Endothelial cell of umbilical vein (primary cell): ENCODE measurements around the gene VCL. TPM values are rescaled to one million over a fixed set of nuclear protein-coding genes. Genes with fewer than 3 reads are reported as not detected.

Experiments used
- BruUV-seq: library from RNA; stranded (reverse); fragments of 400-500 nt; replicated peaks from 2 replicates; lab custom pipeline; 2021; lab: Mats Ljungman, UMichigan
- CTCF ChIA-PET: fragments of 300-600, 350-600 bp; sonication (Branson Sonifier 250); formaldehyde crosslinking; loops from one replicate; lab custom pipeline; 2021; ENCODE audit warnings: antibody characterized with exemption, inconsistent platforms; lab: Charles Lee
- POLR2A ChIA-PET: fragments of 300-600, 350-600 bp; sonication (Branson Sonifier 250); formaldehyde crosslinking; loops from one replicate; lab custom pipeline; 2021; ENCODE audit warnings: antibody characterized with exemption, inconsistent platforms; lab: Charles Lee
- DNase-seq: peaks from one replicate; pipeline ENCODE4 v3.0.0-alpha.2; 2011; ENCODE audit warnings: low read depth, low spot score
- FAIRE-seq: peaks from 2 replicates; lab custom pipeline; 2011; peaks lifted over from hg19 to GRCh38; lab: Jason Lieb, UNC
- H2AFZ ChIP-seq: 2 replicates; pipeline ENCODE4 v1.6.0; 2012; ENCODE audit warnings: low read depth, low read length, control low read depth, inconsistent platforms
- H3K27ac ChIP-seq: 2 replicates; pipeline ENCODE4 v1.5.1; 2011; ENCODE audit warnings: low read depth, mild to moderate bottlenecking, control low read depth, low read length, moderate library complexity; ENCODE audit not compliant: insufficient read depth
- H3K27me3 ChIP-seq, 2 experiments: 2 replicates each; pipeline versions ENCODE4 v1.6.0 to v1.6.1; 2011; ENCODE audit warnings: low read length in 2 of 2, mixed read lengths in 1 of 2; ENCODE audit not compliant: control insufficient read depth in 2 of 2, insufficient read depth in 2 of 2
- H3K36me3 ChIP-seq, 2 experiments: 2 replicates in 1 of 2; 3 replicates in 1 of 2; pipeline ENCODE4 v1.5.1; 2011; ENCODE audit warnings: low read length in 2 of 2, mild to moderate bottlenecking in 1 of 2, moderate library complexity in 1 of 2; ENCODE audit not compliant: control insufficient read depth in 2 of 2, insufficient read depth in 2 of 2; ENCODE audit errors: extremely low read depth in 1 of 2
- H3K4me1 ChIP-seq: 3 replicates; pipeline ENCODE4 v1.5.1; 2011; ENCODE audit warnings: mild to moderate bottlenecking, low read length; ENCODE audit not compliant: control insufficient read depth, insufficient read depth; ENCODE audit errors: extremely low read depth
- H3K4me2 ChIP-seq: 2 replicates; pipeline ENCODE4 v1.6.1; 2011; ENCODE audit warnings: low read length, control low read depth, mixed read lengths; ENCODE audit not compliant: insufficient read depth
- H3K4me3 ChIP-seq, 3 experiments: fragments of 200-600 bp in 1 of 3; sonication (generic), shearing (Covaris generic) in 1 of 3; replicated peaks in 1 of 3; 2 replicates each; pipeline ENCODE4 v1.5.1; 2011 to 2016; ENCODE audit warnings: control low read depth in 3 of 3, low read length in 3 of 3, mild to moderate bottlenecking in 2 of 3, inconsistent platforms in 1 of 3, low read depth in 1 of 3, moderate library complexity in 1 of 3; ENCODE audit not compliant: insufficient read depth in 1 of 3
- H3K79me2 ChIP-seq: 2 replicates; pipeline ENCODE4 v1.6.0; 2012; ENCODE audit warnings: low read length, inconsistent platforms; ENCODE audit not compliant: control insufficient read depth, insufficient read depth
- H3K9ac ChIP-seq: replicated peaks from 2 replicates; pipeline ENCODE3; 2011; ENCODE audit warnings: low read length, control low read depth; ENCODE audit not compliant: insufficient read depth; ENCODE audit errors: extremely low read depth
- H3K9me1 ChIP-seq: replicated peaks from 3 replicates; pipeline ENCODE4 v1.6.0; 2011; ENCODE audit warnings: mild to moderate bottlenecking, low read length; ENCODE audit not compliant: control insufficient read depth, insufficient read depth; ENCODE audit errors: extremely low read depth
- H3K9me3 ChIP-seq: replicated peaks from 2 replicates; pipeline ENCODE4 v1.5.1; 2012; ENCODE audit warnings: low read length, inconsistent platforms; ENCODE audit not compliant: control insufficient read depth, insufficient read depth
- H4K20me1 ChIP-seq: replicated peaks from 2 replicates; pipeline ENCODE3; 2011; ENCODE audit warnings: mild to moderate bottlenecking, low read length; ENCODE audit not compliant: control insufficient read depth, insufficient read depth; ENCODE audit errors: extremely low read depth
- CTCF ChIP-seq, 2 donors: IDR thresholded peaks; 1 replicate in 1 of 2; 2 replicates in 1 of 2; pipeline ENCODE4 v1.5.1; 2011; ENCODE audit warnings: low read length in 2 of 2, mild to moderate bottlenecking in 2 of 2, moderate library complexity in 2 of 2, control low read depth in 1 of 2, inconsistent platforms in 1 of 2, low read depth in 1 of 2; ENCODE audit not compliant: insufficient read depth in 1 of 2; ENCODE audit errors: extremely low read depth in 1 of 2
- EZH2 ChIP-seq: IDR thresholded peaks from 2 replicates; pipeline ENCODE4 v1.6.1; 2012; ENCODE audit warnings: borderline replicate concordance, low read depth, mild to moderate bottlenecking, moderate library complexity, low read length, inconsistent platforms; ENCODE audit not compliant: severe bottlenecking
- FOS ChIP-seq: IDR thresholded peaks from 2 replicates; pipeline ENCODE4 v1.6.1; 2011; ENCODE audit warnings: mild to moderate bottlenecking, low read length, moderate library complexity, borderline replicate concordance; ENCODE audit not compliant: insufficient read depth
- GATA2 ChIP-seq: IDR thresholded peaks from 2 replicates; pipeline ENCODE4 v1.7.0; 2011; ENCODE audit warnings: low read depth, mild to moderate bottlenecking, moderate library complexity, mixed read lengths, low read length; ENCODE audit not compliant: insufficient read length, insufficient read depth
- JUN ChIP-seq: IDR thresholded peaks from 2 replicates; pipeline ENCODE4 v1.6.1; 2011; ENCODE audit warnings: borderline replicate concordance, low read depth; ENCODE audit not compliant: insufficient read length, insufficient read depth
- MYC ChIP-seq: IDR thresholded peaks from one replicate; pipeline ENCODE4 v1.6.1; 2011; ENCODE audit warnings: mild to moderate bottlenecking, low read depth, low read length
- POLR2A ChIP-seq: IDR thresholded peaks from 2 replicates; pipeline ENCODE4 v1.6.1; 2012; ENCODE audit warnings: low read depth, mild to moderate bottlenecking, control low read depth, low read length
- POLR2AphosphoS5 ChIP-seq: IDR thresholded peaks from 2 replicates; pipeline ENCODE4 v1.6.1; 2012; ENCODE audit warnings: low read depth, mild to moderate bottlenecking, control low read depth, low read length, moderate library complexity; ENCODE audit not compliant: insufficient read depth
- dilution Hi-C: fragments of 300-500 bp; cut with MboI; formaldehyde crosslinking; loops from one replicate; pipeline ENCODE4 v1.15.0; 2019; ENCODE audit warnings: low sequenced_read_pairs; ENCODE audit not compliant: extremely low pct_ligation_motif_present
- intact Hi-C: fragments of 100-400 bp; cut with micrococcal nuclease; formaldehyde crosslinking; loops from one replicate; pipeline ENCODE4 v1.10.0; 2022
- polyA plus RNA-seq, 4 experiments: library from polyadenylated mRNA; depleted of rRNA in 3 of 4; stranded (reverse) in 3 of 4; unstranded in 1 of 4; fragments of >200 nt; gene quantifications; 2 replicates each; pipeline versions ENCODE4 v1.2.1 to v1.2.3, GENCODE V29; 2011 to 2012; ENCODE audit warnings: missing spikeins in 1 of 4
- total RNA-seq: library from RNA; stranded (reverse); gene quantifications from 2 replicates; pipeline ENCODE4 v1.2.3, GENCODE V29; 2021
- TF ChIP-seq, protein P1 (sequence below): IDR thresholded peaks from 2 replicates; pipeline ENCODE4 v1.6.1; 2011; ENCODE audit not compliant: insufficient read depth, insufficient read length

VCL gene
- total and polyA plus RNA-seq, 2 donors (not counting 3 experiments of a cell fraction or from before 2014, with no cell fraction given): 95.4 to 231 TPM

- Histone ChIP-seq H3K4me2 (no peak overlapping the region), H3K27ac (no peak overlapping the region), H3K36me3 (peaks cover 5 to 19% of the 10 kb centered on the region in 2 experiments), H3K9me3 (no peaks in the 10 kb centered on the region), H3K27me3 (no peaks in the 10 kb centered on the region), H3K9me1 (no peaks in the 10 kb centered on the region), H3K9ac (no peak overlapping the region), H4K20me1 (no peaks in the 10 kb centered on the region), H3K4me1 (peaks cover 42% of the 10 kb centered on the region), H3K4me3 (no peak overlapping the region), H2AFZ (no peak overlapping the region), H3K79me2 (peaks cover 38% of the 10 kb centered on the region)
- TF ChIP-seq JUN (no peak), MYC (no peak), CTCF (IDR thresholded peaks at IDR 0.05; ENCODE audit: extremely low read depth in 1 of 2, insufficient read depth in 1 of 2, low read depth in 1 of 2, low read length in 2 of 2) (no peak), FOS (no peak), POLR2AphosphoS5 (no peak), EZH2 (no peak), POLR2A (no peak), GATA2 (no peak)
- TF ChIP-seq, protein P1, sequence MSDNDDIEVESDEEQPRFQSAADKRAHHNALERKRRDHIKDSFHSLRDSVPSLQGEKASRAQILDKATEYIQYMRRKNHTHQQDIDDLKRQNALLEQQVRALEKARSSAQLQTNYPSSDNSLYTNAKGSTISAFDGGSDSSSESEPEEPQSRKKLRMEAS: no peak
- ChIA-PET CTCF (interaction anchor here (0.5 to 8.1 kb wide), 61 partner anchors 9 to 247 kb away, joined by 3 to 191 read pairs (median 4); partner anchors contain the start of genes PLAU and VCL), POLR2A (interaction anchor here (0.5 to 0.8 kb wide), 3 partner anchors 69 to 185 kb away, joined by 3 to 6 read pairs (median 5); partner anchors contain the start of gene ADK)
- dilution Hi-C loops: no loop called here
- BruUV-seq: no TSS peak
- FAIRE-seq (no peak), DNase-seq (no peak)
- intact Hi-C loops: loop anchor here (1.0 to 2.0 kb wide), 5 partner anchors 83 to 233 kb away; no protein-coding TSS in a partner anchor
Measured at GRCh38 chr10:74081941-74082718, 84.2 kb downstream of the VCL start.
